ENCODE measurements around the gene HACD2.

The HACD2 gene

DNA sequence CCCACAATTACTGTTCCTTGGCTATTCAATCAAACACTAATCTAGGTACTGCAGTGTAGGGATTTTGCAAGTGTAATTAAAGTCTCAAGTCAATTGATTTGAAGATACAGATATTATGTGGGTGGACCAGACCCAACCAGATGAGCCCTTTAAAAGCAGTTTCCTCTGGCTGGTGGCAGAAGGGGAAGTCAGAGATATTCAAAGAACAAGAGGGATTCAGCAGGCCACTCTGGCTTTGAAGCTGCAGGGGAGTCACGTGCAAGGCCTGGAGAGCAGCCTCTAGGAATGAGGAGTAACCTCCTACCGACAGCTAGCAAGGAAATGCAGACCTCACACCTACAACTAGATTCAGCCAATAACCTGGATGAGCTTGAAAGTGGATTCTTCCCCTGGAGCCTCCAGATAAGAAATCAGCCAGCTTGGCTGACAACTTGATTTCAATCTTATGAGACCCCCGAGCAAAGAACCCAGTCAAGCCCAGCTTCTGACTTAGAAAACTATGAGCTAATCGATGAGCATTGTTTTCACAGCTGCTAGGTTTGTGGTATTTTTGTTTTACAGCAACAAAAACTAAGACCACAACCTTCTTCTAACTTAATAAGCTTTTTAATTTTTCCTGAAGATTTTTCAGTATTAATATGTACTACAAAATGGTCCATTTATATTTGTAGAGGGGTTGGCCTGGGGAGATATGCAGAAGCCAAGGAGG, 13.4 kb downstream of the HACD2 start:
- Mint-ChIP-seq H3K36me3 (peaks cover 6% of the 10 kb centered on the region), H3K4me1 (peaks cover 11% of the 10 kb centered on the region), H3K27me3 (no peaks in the 10 kb centered on the region), H3K4me3 (no peak overlapping the region), H3K27ac (no peak overlapping the region), H3K9me3 (no peaks in the 10 kb centered on the region)
- ATAC-seq (ENCODE audit: low read depth): no peak
- DNase-seq (ENCODE audit: low spot score in 2 of 2): no peak

DNA sequence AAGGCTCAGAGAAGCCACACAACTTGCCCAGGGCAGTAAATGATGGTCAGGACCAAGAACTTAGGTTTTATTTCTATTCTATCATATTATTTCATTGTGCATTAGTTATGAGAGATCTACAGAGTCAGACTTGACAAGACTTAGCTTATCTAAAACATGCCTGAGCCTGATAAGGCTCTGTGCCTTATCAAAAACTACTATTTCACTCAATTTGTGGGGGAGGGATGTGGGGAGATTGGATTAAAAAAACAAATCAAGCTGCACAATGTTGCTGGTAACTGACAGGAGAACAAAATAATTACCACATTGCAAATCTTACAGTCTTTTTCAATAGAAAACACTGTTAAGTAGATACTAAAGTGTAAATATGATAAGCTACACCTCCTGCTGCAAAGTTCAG, 16.0 kb downstream of the HACD2 start:
- no peaks in the 10 kb centered on the region for H3K9me3 Mint-ChIP-seq
- H3K36me3 Mint-ChIP-seq: peaks cover 13% of the 10 kb centered on the region
- DNase-seq (ENCODE audit: low spot score in 2 of 2) (no peak), ATAC-seq (ENCODE audit: low read depth) (no peak)
- H3K4me3 Mint-ChIP-seq: no peak overlapping the region
- no peaks in the 10 kb centered on the region for H3K27me3 Mint-ChIP-seq
- no peak overlapping the region for H3K27ac Mint-ChIP-seq
- H3K4me1 Mint-ChIP-seq: peaks cover 7% of the 10 kb centered on the region

DNA sequence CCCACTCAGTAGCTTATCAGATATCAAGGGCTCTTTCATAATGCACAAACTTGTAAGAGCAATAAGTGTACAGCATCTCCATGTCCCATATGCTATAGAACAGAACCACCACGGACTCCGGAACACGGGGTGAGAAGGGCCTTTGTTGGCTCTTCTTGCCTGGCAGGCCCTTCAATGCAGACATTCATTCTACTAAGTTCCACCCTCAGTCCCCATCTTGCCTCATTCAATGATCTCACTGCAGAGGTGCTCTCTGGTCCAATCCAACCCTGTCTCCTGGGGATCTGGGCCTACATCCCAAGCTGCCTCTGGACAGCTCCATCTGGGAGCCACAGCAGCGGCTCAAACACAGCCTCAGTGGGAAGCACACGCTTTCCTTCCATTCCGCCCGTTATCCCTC, 16.8 kb downstream of the HACD2 start:
- peaks cover 5% of the 10 kb centered on the region for H3K4me1 Mint-ChIP-seq
- no peak for ATAC-seq (ENCODE audit: low read depth)
- no peak overlapping the region for H3K27ac Mint-ChIP-seq
- no peak for DNase-seq (ENCODE audit: low spot score in 2 of 2)
- no peaks in the 10 kb centered on the region for H3K27me3 Mint-ChIP-seq
- peaks cover 16% of the 10 kb centered on the region for H3K36me3 Mint-ChIP-seq
- no peaks in the 10 kb centered on the region for H3K9me3 Mint-ChIP-seq
- H3K4me3 Mint-ChIP-seq: no peak overlapping the region

DNA sequence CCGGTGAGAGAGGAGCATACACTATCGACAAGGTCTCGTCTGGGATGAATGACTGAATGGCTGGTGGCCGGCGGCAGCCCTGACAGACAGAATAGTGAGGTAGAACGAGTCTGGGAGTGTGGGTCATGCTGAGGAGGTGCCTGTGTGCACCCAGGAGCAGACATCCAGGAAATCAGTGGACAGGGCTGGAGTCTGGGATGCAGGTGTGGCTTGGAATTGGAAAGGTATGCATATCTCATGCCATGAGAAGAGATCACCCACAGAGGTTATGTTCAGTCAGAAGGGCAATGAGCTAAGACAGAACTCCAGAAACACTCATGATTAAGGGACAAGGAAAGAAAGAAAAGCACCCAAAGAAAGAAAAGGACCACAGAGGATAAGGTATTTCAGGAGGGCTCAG, 20.8 kb downstream of the HACD2 start:
- DNase-seq (ENCODE audit: low spot score in 2 of 2) (no peak), ATAC-seq (ENCODE audit: low read depth) (no peak)
- peaks cover 4% of the 10 kb centered on the region for H3K4me1 Mint-ChIP-seq
- peaks cover 16% of the 10 kb centered on the region for H3K36me3 Mint-ChIP-seq
- H3K9me3 Mint-ChIP-seq: no peaks in the 10 kb centered on the region
- no peak overlapping the region for H3K4me3 Mint-ChIP-seq
- no peak overlapping the region for H3K27ac Mint-ChIP-seq
- no peaks in the 10 kb centered on the region for H3K27me3 Mint-ChIP-seq

DNA sequence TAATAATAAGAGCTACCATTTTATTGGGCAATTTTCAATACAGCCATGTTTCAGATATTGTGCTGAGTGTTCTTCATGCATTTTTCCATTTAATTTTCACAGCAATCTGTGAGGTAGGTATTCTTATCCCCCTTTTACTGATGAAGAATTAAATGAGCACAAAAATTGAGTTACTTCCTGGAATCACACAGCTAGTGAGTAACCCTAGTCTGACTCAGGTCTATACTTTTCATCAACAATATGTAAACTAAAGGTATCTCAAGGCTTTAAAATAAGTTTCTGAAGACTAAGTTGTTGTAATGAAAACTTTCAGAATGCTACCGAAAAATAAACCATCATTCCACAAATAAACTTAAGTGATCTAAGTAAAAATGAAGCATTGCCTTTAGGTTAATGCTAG, 22.3 kb downstream of the HACD2 start:
- Mint-ChIP-seq H3K27ac (peak overlapping the region; percentile 21), H3K4me1 (peaks cover 7% of the 10 kb centered on the region), H3K36me3 (peaks cover 12% of the 10 kb centered on the region), H3K4me3 (no peak overlapping the region), H3K27me3 (no peaks in the 10 kb centered on the region), H3K9me3 (no peaks in the 10 kb centered on the region)
- DNase-seq (ENCODE audit: low spot score in 2 of 2) (no peak), ATAC-seq (ENCODE audit: low read depth) (no peak)

DNA sequence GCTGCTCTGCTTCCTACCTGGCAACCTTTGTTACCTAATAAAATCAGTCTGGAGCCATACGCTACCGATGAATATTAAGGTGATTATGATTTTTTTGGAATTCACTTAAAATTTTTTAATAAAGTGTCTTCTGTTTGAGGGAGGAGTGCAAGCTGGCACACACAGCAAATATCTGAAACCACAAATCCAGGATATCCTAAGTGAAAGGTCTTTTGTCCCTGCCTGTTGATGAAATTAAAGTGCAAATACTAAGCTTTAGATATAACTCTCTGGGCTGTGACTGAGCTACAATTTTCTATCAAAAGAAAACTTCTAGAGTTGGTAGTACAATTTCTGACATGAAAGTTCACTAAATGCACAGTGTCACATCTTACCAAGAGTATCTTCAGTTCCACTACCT, 23.7 kb downstream of the HACD2 start:
- Mint-ChIP-seq H3K27ac (no peak overlapping the region), H3K4me3 (no peak overlapping the region), H3K9me3 (no peaks in the 10 kb centered on the region), H3K36me3 (peaks cover 17% of the 10 kb centered on the region), H3K27me3 (no peaks in the 10 kb centered on the region), H3K4me1 (peaks cover 7% of the 10 kb centered on the region)
- DNase-seq (ENCODE audit: low spot score in 2 of 2): no peak
- ATAC-seq (ENCODE audit: low read depth): no peak

DNA sequence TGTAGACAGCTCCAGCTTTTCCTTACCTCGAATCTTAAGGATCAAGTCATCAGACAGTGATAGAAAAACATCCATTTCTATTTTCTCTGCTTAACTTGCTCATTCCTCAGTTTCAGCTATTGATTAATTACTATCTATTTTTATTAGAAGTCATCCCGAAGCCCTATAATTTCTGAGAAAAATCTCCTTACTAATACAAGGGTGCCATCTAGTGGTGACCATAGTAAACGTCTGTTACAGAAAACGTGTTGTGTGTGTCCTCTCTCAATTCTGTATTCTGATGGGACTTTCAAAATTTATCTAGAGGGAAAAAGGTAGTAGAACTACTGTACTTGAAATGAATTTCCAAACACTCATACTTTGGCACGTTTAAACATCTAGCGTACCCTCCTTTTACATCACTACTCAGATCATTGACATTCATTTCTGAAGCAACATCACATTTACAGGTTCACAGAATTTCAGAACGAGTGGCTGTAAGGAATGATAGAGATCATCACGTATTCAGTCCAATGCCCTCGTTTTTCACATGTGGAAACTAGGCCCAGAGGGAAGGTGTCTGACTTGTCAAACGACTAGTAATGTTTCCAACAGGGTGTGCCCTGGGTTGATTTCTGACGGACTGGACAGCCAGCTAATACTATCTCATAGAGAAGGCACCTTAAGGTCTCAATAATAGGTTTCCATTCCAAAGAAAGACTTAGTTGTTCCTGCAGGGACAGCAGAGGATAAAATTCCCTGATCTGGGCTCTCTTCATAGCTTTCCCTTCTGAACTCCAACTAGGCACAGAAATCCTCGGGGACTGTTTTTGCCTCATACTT, 25.6 kb downstream of the HACD2 start:
- H3K36me3 Mint-ChIP-seq: peaks cover 28% of the 10 kb centered on the region

DNA sequence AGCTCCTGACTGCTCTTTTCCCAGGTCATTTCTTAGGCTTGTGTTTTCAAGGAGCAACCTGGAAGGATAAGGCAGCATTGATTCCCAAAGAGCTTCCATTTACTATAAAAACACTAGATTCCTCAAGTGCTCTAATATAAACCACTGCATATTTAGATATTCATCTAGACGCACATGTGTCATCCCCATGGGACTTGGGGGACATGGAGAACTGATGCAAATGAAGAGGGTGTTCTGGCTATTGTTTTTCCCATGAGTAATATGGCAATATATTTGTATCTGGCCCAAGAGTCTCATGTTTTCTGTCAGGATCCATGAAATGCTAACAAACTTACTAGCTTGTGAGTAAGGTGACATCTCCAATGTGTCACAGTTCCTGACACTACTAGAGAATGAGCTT, 31.3 kb downstream of the HACD2 start:
- Mint-ChIP-seq H3K27ac (no peak overlapping the region), H3K4me3 (no peak overlapping the region), H3K4me1 (peaks cover 10% of the 10 kb centered on the region), H3K36me3 (peaks cover 50% of the 10 kb centered on the region), H3K9me3 (peaks cover 13% of the 10 kb centered on the region), H3K27me3 (no peaks in the 10 kb centered on the region)
- DNase-seq (ENCODE audit: low spot score in 2 of 2): no peak
- no peak for ATAC-seq (ENCODE audit: low read depth)

More for the DNA sequence above, 25.6 kb downstream of the HACD2 start:
- Mint-ChIP-seq H3K4me1 (peaks cover 5% of the 10 kb centered on the region), H3K4me3 (no peak overlapping the region), H3K9me3 (peaks cover 7% of the 10 kb centered on the region), H3K27ac (no peak overlapping the region), H3K27me3 (no peaks in the 10 kb centered on the region)
- DNase-seq (ENCODE audit: low spot score in 2 of 2) (peak in 1 of 2 donors; percentile 48), ATAC-seq (ENCODE audit: low read depth) (no peak)

DNA sequence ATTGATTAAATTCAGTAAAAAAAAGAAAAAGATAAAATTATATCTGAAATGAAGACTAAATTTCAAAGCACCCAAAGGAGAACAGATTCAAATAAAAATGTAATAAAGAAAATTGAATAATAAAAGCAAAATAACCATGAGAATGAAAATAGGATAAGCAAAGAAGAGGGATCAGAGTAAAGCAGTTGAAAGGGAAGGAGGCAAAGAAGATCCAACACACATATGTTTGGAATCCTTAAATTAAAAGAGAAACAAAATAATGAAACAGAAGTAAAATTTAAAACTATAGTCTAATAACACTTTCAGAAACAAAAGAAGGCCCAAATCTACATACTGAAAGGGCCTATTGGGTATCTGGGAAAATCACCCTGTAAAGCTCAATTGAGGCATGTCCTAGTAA, 32.1 kb downstream of the HACD2 start:
- peaks cover 13% of the 10 kb centered on the region for H3K9me3 Mint-ChIP-seq
- DNase-seq (ENCODE audit: low spot score in 2 of 2): no peak
- H3K27ac Mint-ChIP-seq: no peak overlapping the region
- peaks cover 55% of the 10 kb centered on the region for H3K36me3 Mint-ChIP-seq
- no peak overlapping the region for H3K4me3 Mint-ChIP-seq
- H3K4me1 Mint-ChIP-seq: peaks cover 7% of the 10 kb centered on the region
- no peaks in the 10 kb centered on the region for H3K27me3 Mint-ChIP-seq
- ATAC-seq (ENCODE audit: low read depth): no peak

DNA sequence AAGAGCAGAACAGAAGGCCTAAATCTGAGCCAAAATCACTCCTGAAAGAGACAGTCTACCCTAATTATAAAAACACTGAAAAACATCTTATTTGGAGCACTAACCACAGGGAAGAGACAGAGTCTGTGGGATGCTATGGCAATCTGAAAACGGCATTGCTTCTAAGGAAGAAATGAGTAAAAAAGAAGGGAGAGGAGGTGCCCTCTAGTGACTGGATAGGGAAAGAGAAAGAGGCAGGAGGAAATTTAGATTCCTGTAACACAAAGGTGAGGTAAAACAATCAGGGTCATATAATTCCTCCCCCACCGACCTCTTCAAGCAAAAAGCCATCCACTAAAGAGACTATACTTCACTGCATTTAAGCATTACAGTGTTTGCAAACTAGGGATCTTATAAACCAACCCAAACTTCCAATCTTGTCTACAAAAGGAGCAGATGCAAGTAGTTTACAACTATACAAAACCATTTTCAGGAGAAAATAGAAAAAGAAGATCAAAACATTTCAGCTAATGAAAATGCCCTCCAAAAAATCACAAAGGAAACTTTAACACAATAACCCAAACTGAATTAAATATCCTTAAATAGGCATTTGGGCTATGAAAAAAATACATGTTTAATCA, 32.6 kb downstream of the HACD2 start:
- H3K4me1 Mint-ChIP-seq: peaks cover 7% of the 10 kb centered on the region
- H3K4me3 Mint-ChIP-seq: no peak overlapping the region
- H3K27me3 Mint-ChIP-seq: no peaks in the 10 kb centered on the region
- H3K27ac Mint-ChIP-seq: no peak overlapping the region
- peaks cover 56% of the 10 kb centered on the region for H3K36me3 Mint-ChIP-seq
- ATAC-seq (ENCODE audit: low read depth) (no peak), DNase-seq (ENCODE audit: low spot score in 2 of 2) (no peak)
- peaks cover 13% of the 10 kb centered on the region for H3K9me3 Mint-ChIP-seq

DNA sequence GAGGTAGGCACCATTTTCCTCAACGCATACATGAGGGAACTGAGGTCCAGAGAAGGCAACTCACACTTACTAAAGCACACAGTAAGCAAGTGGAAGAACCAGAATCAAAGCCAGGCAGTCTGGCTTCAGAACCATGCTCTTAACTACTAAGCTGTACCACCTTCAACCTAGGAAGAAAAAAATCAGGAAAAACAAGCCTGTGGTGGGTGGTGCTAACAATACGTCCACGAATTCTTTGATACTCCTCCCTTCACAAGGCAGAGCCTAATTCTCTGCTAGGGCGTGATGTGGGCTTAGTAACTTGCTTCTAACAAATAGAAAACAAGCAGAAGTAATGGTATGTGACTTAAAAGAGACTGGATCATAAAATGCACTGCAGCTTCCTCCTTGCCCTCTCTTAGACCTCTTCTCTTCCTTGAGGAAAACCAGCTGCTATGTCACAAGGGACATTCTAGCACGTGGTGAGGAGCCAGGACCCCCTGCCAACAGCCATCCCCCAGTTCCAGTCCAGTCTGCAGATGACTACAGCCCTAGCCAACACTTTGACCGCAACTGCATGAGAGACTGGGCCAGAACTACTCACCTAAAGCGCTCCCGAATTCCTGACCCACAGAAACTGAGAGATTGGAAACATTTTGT, 36.9 kb downstream of the HACD2 start:
- no peak overlapping the region for H3K4me3 Mint-ChIP-seq

DNA sequence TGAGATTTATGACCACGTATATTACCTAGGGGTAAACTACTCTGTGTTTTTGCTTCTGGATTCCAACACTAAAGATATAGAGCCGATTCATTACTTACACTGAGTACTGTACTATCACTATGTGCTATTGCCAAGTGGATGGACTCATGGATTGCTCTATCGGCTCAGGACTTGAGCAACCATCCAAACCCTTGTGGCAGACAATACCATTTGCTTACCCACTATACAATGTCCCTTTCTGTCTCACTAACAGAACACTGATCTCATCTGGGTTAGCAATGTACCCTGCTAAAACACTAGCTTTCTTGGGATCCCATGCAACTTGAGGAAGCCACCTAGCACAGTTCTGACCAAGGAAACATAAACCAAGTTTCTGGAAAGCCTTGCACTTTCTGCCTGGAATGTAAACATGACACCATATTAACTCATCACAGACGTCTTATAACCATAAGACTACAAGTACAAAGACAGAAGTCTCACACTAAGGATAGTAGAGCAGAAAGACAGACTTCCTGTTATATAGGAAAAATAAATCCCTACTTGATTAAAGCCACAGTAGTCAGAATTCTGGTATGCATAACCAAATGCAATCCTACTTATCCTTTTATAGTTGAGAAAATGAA, 38.6 kb downstream of the HACD2 start:
- H3K4me3 Mint-ChIP-seq: no peak overlapping the region
- no peaks in the 10 kb centered on the region for H3K27me3 Mint-ChIP-seq

More for the DNA sequence above, 36.9 kb downstream of the HACD2 start:
- H3K36me3 Mint-ChIP-seq: peaks cover 34% of the 10 kb centered on the region
- H3K9me3 Mint-ChIP-seq: peaks cover 5% of the 10 kb centered on the region
- H3K27ac Mint-ChIP-seq: no peak overlapping the region
- no peaks in the 10 kb centered on the region for H3K27me3 Mint-ChIP-seq
- ATAC-seq (ENCODE audit: low read depth) (no peak), DNase-seq (ENCODE audit: low spot score in 2 of 2) (no peak)
- peaks cover 7% of the 10 kb centered on the region for H3K4me1 Mint-ChIP-seq

DNA sequence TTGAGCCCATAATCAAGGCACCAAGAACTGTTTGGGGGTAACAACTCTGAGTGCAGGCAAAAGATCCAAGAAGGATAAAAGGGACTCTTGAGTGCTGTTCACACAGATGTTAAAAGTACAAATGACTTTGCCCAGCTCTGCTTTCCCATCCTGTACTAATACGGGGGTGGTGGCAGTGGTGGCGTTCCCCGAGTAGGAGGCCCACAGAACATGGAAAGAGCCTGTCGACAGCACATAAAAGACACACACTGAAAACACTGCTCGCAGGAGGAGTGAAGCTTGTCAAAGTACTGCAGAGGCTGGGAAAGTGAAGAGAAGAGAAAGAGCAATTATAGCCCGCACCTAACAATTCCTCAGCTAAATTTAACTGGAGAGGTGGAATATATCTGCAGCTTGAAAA, 40.9 kb downstream of the HACD2 start:
- Mint-ChIP-seq H3K36me3 (peaks cover 13% of the 10 kb centered on the region), H3K4me1 (no peaks in the 10 kb centered on the region), H3K27ac (no peak overlapping the region), H3K9me3 (no peaks in the 10 kb centered on the region), H3K27me3 (no peaks in the 10 kb centered on the region), H3K4me3 (no peak overlapping the region)
- no peak for ATAC-seq (ENCODE audit: low read depth)
- DNase-seq (ENCODE audit: low spot score in 2 of 2): no peak

More for the DNA sequence above, 38.6 kb downstream of the HACD2 start:
- Mint-ChIP-seq H3K27ac (no peak overlapping the region), H3K4me1 (peaks cover 7% of the 10 kb centered on the region), H3K36me3 (peaks cover 25% of the 10 kb centered on the region), H3K9me3 (no peaks in the 10 kb centered on the region)
- ATAC-seq (ENCODE audit: low read depth): no peak
- DNase-seq (ENCODE audit: low spot score in 2 of 2): no peak

Data from memory B cell (primary cell).